Stimulated activated CD8-positive, alpha-beta memory T cell treated with anti-CD3 and anti-CD28 coated beads, Interleukin-7, amount 100 ng/mL, for 1 hour (primary cell): ENCODE data around the gene DHRS12.

ENCODE experiments used
- DNase-seq, 2 donors: peaks; one replicate each; pipeline ENCODE4 v3.0.0-alpha.2; 2020; ENCODE audit warnings: low read depth in 2 of 2

The DHRS12 gene

DNA sequence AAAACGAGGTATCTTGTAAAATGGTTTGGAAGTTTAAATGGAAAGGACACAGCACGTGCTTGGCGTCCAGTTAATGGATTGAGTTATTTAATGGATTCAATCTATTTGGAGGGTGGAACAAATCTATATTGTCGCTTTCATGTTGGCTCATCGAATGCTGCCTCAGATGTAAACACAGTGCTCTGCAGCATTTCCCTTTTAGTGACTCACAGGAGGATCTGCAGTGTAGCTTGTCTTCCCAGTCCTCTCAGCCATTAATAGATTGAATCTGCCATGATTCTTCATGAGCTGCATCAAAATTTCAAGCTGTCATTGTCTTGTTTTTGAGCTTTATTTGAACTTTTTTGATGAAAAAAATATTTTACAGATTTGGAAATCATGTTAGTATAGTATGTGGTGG lies 44.7 kb downstream of the DHRS12 start:
- no peak for DNase-seq

DNA sequence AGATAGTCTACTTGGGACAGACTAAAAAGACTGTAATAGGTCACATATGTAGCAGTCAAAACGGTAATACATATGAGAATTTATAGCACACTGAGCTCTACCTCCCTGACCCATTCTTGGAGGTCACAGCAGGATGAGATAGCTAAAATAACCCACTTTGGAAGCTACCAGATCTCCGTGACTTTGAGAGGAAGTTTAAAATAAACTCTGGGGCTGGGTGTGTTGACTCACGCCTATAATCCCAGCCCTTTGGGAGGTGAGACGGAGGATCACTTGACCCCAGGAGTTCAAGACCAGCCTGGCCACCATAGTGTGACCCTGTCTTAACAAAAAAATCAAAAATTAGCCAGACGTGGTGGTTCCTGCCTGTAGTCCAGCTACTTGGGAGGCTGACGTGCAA lies 45.3 kb downstream of the DHRS12 start:
- DNase-seq: no peak

DNA sequence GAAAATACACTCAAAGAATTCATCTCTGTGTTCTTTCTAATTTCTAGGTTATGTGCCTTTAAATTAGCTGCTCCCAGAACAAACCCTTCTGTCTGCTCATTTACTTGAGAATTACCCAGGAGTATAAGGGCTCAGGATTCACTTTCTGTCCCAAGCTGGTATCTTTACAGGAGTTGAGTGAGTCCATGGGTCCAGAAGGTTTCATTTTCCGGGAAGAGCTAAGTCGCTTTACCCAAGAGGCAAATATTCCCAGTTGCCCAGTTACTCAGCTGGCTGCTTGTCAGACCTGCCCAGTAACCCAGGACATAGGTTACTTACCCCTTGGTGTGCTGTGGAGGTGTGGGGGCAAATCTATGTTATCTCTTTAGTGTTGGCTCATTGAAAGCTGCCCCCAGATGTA lies 47.3 kb downstream of the DHRS12 start:
- DNase-seq: no peak

DNA sequence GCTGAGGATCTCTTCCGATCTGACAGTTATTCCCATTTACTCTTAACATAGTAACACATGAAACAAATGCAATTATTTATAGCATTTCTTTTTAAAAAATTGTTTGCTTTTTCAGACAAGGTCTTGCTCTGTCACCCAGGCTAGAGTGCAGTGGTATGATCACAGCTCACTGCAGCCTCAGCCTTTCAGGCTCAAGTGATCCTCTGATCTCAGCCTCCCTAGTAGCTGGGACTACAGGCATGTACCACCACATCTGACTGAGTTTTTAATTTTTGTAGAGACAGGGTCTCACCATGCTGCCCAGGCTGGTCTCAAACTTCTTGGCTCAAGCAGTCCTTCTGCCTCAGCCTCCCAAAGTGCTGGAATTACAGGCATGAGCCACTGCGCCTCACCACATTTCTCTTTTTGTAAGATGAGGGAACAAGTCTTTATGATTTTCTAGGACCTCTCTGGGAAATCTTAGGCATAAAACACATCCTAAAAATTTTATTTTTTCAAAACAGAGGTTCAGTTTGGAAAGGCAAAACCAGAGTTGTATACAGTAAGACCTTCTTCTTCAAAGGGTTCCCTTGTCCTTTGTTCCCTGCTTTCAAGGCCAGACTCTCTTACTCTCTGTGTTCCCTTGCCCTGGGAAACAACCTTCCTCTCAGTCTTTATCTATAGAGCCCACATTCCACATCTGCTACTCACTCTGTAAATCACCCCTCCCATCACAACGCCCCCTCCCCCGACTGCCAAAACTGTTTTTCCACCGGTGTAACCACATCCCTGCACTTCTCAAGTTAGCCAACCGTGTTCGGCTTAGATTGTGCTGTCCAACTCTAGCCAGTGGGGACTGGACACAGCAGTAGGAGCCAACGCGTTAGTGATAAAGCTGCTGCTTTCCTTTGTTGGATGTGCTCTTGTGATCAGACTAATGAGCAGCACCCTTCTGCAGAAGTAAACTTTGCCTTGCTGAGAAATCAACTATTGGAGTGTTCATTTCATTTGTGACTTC lies 56.2 kb downstream of the DHRS12 start:
- no peak for DNase-seq

DNA sequence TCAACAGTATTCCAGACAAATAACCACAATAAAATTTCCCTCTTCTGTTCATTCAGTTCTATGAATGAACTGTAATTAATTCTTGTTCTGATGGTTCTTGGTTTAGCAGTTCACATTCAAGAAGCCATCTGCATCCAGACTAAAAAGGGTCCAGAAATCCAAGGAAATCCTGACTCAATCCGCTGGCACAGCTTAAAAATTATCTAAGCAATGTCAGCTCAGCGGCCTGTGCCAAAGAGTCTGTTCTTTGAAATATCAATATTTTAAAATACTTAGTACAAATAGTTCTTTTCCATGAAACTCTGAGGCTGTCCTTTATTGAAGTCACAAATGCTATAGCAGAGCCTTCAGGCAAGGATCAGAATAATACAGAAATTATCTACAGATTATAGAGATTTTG lies 57.2 kb downstream of the DHRS12 start:
- no peak for DNase-seq

DNA sequence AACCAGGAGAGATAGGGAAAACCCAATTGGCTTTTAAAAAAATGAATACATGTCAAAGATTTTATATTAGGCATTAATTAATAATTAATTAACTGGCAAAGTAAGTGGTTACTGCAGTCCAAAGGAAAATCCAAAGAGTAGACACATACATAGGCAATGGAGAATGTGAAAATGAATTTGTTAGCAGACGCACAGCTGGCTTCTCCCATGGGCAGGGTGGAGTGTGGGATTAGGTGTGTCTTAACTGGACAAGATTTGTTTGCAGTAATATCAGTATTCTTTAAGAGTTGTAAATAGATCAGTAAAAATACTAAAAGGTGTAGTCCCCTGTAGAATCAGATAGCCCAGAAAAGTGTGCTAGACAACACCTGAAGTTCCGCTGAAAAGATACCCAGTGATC lies 58.7 kb downstream of the DHRS12 start:
- no peak for DNase-seq

DNA sequence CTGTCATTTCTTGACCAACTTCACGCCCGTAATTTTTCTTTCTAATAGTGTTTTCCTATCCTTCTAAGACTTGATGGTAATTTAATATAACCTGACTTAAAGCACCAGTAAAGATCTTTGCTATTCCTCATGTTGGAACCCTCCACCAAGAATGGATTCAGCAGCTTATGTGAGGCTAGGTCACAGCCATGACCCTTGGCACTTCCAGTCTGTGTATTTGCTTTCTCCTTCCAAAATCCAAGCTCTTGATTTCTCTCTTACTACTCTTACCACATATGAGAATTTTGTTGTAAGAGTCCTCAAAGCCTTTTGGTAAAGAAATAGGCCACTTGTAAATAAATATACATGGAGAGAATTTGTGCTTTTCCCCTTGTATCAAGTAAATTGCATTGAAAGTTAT lies 61.4 kb downstream of the DHRS12 start:
- DNase-seq: no peak

DNA sequence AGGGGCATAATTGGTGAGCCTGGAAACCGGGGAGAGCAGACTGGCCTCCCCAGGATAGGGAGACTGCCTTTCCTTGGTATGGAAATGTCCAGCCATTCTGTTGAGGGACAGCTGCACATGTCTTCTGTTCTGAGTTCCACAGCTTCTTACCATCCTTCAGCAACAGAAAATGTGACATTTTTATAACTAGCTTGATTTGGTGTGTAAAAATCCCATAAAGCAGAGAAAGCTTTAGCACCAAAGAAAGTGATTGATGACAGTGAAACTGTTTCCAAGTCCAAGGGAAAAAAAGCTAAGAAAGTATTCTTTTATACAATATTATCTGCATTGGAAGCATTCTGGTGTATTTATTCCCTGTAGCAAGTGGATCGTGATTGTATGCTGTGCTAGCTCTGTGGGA lies 61.9 kb downstream of the DHRS12 start:
- DNase-seq: no peak

DNA sequence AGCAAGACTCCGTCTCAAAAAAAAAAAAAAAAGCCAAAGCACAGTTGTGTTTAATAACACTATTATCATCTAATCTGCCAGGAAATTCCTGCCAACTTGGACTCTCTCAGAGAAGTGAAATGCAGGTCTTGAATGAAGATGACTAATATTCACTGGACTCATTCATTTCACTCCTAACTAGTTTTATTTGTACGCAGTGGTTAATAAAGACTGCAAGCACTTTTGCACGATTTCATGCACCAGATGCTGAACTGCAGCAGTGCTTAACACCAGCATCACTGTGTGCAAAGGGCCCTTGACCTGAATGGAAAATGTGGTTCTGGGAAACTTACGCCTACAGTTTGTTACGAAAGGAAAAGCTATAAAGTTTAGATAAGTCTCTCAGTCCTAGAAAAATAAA lies 63.3 kb downstream of the DHRS12 start:
- DNase-seq: no peak

DNA sequence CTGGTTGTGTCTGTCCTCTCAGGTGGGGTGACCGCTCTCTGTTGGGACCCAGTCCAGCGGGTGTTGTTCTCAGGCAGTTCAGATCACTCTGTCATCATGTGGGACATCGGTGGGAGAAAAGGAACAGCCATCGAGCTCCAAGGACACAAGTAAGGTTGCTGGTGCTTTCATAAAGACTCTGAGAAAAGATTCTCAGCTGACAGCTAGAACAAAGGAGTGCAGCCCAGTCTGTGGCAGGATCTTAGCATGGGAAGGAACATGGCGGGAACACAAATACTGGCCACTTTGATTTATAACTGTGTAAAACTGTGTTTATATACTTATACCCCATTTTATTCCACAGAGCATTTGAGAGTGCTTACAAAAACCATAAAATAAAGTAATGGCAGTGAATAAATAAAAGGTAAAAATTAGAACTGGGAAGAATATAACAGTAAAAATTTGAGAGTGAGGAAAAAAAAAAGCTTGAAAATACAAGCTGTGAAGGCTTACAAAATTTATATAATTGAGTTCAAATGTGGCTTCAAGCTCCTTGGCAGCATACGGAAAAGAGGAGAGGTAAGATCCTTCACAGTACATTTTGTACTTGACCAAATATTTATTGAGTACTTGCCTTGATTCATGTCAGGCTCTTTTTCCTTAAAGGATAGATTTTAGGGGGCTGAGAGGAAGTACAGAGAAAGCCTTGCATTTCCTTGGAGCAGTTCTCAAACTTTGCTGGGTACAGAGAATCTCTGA lies 64.8 kb downstream of the DHRS12 start:
- no peak for DNase-seq

DNA sequence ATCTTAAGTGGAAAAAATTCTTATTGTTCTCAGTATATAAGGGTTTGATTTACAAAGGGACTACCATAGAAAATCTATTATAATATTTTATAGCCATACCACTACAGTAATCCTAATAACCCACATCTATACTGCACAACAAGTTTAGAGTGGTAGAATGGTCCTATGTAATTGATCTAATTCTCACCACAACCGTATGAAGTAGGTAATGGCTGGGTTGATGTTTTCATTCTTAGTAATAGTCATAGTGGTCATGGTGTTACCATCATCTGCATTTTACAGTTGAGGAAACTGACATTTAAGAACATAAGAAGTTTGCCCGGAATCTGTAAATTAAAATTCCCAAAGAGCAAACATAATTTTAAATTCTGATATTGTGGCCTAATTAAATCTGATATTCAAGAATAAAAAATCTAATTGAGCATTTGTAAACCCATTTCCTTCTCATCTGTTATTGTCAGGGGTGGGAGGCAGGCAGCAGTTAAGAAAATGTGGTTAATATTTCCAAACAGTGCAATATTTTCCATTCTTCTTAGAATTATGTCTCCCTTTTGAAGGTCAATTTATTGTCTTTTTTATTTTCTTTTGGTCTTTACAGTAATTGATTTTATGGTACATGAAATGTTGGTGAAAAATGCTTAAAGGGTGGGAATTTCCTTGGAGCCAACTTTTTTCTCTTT lies 65.6 kb downstream of the DHRS12 start:
- no peak for DNase-seq

DNA sequence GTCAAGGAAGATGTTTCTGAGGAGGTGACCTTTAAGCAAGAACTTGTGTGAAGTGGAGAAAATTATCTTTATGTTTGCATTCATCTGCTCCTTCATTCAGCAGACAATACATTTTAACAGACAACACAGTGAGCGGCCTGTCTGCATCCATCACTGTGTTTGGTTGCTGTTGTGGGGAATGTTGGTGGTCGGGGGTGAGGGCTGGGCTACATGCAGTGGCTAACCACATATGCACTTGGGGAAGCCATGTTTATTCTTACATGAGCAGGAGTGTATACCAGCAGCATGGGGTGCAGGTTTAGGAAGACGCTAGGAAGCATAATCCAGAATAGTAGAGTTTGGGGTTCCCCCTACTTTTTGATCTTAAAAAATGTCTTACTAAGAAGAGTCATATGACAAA lies 66.4 kb downstream of the DHRS12 start:
- no peak for DNase-seq

DNA sequence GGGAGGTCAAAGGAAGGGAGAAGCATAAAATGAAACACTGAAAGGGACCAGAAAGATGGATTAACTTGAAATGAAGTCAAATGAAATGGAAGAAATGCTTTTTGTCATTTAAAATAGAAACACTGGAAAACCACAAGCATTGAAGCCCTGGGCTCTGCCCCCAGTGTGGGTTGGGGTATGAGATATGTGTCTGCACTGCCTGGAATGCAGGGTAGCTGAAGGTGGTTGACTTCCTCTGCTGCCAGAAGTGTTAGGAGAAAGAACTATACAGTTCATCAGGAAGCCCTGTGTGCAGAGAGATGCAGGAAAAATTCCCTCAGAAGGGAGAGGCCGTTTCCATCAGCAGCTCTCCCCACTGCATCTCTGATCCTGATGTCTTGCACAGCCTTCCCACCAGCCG lies 69.2 kb downstream of the DHRS12 start:
- DNase-seq: no peak

DNA sequence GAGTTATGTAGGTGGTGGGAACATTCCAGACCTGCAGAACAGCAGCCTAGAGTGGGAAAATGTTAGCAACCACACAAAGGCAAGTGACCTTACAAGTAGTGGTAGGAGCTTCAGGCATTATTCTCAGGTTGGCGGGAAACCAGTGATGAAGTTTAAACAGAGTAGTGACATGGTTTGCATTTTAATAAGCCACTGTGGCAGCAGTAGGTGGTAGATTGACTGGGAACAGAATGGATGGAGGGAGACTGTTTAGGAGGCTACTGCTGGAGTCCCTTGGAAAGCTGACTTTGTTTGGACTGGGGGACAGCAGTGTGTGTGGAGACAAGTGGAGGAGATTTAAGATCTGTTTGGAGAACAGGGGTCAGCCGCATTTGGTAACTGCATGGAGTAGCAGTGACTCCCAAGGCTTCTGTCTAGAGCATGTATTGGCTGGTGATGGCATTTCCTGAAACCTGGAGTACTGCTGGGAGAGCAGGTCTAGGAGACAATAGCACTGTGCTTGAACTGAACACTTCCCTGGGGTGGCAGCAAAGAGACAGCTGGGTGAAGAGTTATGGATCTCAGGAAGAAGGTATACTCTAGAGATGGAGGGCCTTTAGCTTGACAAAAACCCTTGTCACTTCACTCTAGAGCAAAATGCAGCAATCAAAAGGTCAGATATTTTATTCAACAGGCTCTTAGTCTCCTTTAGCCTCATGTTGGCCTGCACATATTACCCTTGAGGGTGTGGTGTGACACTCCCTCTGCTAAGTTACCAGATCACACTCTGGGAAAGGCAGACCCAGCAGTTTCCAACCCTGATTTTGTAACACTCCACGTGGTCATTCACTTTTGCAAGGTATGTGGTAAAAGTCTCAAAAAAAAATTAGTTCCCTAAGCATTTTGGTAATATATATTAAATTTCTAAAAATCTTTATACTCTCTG lies 70.3 kb downstream of the DHRS12 start:
- no peak for DNase-seq

DNA sequence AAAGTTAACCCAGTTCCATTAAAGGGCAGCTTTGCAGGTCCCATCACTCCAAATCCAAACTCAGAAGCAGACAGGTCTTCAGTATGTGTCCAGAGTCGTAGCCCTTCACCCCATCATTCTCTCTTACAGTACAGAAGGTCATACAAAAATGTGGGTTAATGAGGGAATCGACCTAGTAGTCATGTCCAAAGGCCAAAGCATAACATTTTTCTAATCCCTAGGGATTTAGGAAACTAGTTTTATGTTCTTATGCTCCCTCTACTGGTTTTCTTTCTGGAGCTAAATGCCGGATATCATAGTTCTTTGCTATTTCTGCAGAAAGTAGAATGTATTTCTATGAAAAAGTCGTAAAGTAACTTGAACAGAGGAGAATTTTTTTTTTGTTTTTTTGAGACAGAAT lies 72.2 kb downstream of the DHRS12 start:
- no peak for DNase-seq

DNA sequence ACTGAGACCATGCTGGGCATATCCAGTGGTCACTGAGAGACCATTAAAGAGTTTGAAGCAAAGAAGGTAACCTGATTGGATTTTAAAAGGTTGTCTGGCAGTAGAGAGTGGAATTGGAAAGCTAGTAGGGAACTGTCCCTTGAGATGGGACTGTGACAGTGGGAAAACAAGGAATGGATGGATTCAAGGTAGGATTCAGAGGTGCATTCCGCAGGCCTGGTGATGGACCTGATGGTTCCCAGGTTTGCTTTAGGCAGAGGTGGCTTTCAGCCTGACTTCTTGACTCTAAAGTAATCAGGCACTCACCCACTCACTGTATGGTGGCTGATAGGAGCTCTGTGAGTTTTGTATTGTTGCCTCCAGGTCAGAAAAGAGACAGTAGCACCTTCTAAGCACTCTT lies 73.0 kb downstream of the DHRS12 start:
- no peak for DNase-seq

DNA sequence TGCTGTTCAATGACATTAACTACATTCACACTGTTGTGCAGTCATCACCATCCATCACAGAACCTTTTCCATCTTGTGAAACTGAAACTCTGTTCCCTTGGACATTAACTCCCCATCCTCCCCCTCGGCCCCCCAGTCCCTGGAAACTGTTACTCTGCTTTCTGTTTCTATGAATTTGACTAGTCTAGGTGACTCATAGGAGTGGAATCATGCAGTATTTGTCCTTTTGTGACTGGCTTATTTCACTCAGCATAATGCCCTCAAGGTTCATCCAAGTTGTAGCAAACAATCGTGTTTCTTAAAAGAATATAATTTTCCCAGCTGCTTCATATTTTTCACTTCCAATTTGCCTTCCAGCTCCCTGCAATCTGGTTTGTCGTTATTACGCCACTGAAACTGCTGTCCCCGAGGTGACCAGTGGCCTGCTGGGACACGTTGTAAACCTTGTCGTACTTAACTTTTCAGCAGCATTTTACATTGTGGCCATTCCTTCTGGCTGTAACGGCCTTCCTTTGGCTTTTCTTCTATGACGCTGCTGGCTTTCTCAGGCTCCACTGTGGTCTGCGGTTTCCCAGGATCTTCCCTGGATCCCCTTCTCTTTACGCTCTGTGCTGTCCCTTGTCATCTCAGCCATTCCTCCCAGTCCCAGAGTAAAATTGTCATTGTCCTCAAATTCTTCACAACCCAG lies 74.0 kb downstream of the DHRS12 start:
- DNase-seq: no peak

DNA sequence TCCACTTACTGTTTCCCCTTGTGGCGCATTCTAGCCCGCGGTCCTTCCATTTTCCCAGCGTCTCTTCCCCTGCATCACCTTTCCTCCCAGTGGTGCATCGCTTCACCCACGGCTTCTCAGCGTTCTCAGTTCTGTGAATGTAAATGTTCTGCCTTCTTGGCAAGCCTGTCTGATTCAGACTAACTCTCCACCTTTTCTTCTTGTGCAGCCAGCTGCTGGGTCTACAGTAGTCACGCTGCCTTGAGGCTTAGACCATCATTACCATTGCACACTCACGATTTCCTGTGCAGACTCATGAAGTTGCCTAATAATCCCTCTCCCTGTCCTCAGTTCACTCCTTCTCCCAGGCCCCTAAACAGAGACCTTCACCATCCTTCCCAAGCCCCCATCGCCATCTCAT lies 75.0 kb downstream of the DHRS12 start:
- no peak for DNase-seq

DNA sequence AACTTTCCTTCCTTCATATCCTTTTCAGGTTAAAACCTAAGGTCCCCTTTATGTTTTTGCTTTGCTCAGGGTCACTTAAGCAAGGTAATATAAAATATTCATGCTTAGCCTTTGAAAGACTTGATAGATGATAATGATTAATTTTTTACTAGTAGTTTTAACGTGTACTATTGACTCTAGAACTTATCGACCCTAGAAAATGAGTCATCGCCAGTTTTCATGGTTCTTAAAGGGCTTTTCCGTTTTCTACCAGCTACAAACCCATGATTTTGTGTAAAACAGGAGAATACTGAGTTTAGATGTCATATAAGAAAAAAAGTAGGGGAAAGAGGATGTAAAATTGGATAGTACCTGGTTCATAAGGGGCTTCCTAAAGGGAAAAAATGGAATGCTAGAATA lies 75.7 kb downstream of the DHRS12 start:
- DNase-seq: no peak

DNA sequence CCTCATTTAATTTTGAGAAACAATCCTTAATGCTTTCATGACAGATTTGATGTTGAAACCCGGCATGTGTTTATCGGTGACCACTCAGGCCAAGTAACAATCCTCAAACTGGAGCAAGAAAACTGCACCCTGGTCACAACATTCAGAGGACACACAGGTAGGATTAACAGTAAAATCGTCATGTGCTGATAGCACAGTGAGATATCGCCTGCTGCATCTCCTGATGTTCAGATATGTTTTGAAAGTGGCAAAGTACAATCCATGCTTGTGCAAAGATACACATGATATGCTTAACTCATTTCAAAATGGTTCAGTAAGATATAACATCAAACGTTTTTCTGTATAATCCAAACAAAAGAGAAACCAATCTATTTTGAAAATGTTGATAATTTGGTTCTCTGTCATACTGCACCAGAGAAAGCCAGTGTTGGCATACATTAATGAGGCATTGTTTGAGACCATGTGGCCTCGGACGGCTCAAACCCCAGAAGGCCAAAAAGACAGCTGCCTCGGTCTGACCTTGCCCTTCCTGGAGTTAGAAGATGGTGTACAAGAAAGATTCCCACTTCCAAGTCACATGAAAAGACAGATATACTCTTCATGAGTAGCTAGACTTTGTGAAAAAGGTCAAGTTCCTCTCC lies 76.2 kb downstream of the DHRS12 start:
- DNase-seq: no peak
